Endodermal cell (in vitro differentiated cells): ENCODE data around the gene FYCO1. TPM values are rescaled to one million over a fixed set of nuclear protein-coding genes. Genes with fewer than 3 reads are reported as not detected.

Source experiments
- DNase-seq: peaks from one replicate; pipeline ENCODE4 v3.0.0-alpha.2; 2017
- H3K27ac ChIP-seq: 2 replicates; pipeline ENCODE4 v1.5.1; 2013; ENCODE audit warnings: mild to moderate bottlenecking, low read depth, low read length, moderate library complexity
- H3K27me3 ChIP-seq: 2 replicates; pipeline ENCODE4 v1.6.1; 2013; ENCODE audit warnings: mild to moderate bottlenecking, low read length, moderate library complexity; ENCODE audit not compliant: insufficient read depth, control insufficient read depth, poor library complexity, severe bottlenecking
- H3K36me3 ChIP-seq: 2 replicates; pipeline ENCODE4 v1.7.0; 2013; ENCODE audit warnings: mild to moderate bottlenecking, low read length, moderate library complexity; ENCODE audit not compliant: control insufficient read depth, insufficient read depth
- H3K4me1 ChIP-seq: one replicate; pipeline ENCODE4 v1.7.0; 2013; ENCODE audit warnings: low read length; ENCODE audit not compliant: control insufficient read depth, insufficient read depth
- H3K4me3 ChIP-seq: 2 replicates; pipeline ENCODE4 v1.5.1; 2013; ENCODE audit warnings: mild to moderate bottlenecking, low read length, moderate library complexity
- H3K9ac ChIP-seq: 2 replicates; pipeline ENCODE4 v1.6.1; 2013; ENCODE audit warnings: mild to moderate bottlenecking, low read length, moderate library complexity; ENCODE audit not compliant: poor library complexity, severe bottlenecking; ENCODE audit errors: extremely low read depth
- H3K9me3 ChIP-seq: 2 replicates; pipeline ENCODE4 v1.6.1; 2013; ENCODE audit warnings: mild to moderate bottlenecking, low read length, moderate library complexity; ENCODE audit not compliant: control insufficient read depth
- H3K27ac Mint-ChIP-seq: 2 replicates; pipeline ENCODE4 v1.8.0; 2020; ENCODE audit warnings: mixed read lengths
- H3K27me3 Mint-ChIP-seq: 2 replicates; pipeline ENCODE4 v1.8.0; 2021; ENCODE audit warnings: mild to moderate bottlenecking, mixed read lengths; ENCODE audit not compliant: insufficient read depth
- H3K36me3 Mint-ChIP-seq: 2 replicates; pipeline ENCODE4 v1.8.0; 2020; ENCODE audit warnings: low read depth, mixed read lengths
- H3K4me1 Mint-ChIP-seq: 2 replicates; pipeline ENCODE4 v1.8.0; 2020; ENCODE audit warnings: mixed read lengths
- H3K4me3 Mint-ChIP-seq: 2 replicates; pipeline ENCODE4 v1.8.0; 2020; ENCODE audit warnings: mild to moderate bottlenecking, moderate library complexity, mixed read lengths
- H3K9me3 Mint-ChIP-seq: 2 replicates; pipeline ENCODE4 v1.8.0; 2020; ENCODE audit warnings: mild to moderate bottlenecking, mixed read lengths
- WGBS, 2 experiments: methylation state at CpG; one replicate each; pipeline versions ENCODE4 v1.1.5 to v1.1.7; 2013; ENCODE audit warnings: missing lambda C conversion rate in 2 of 2, mixed read lengths in 1 of 2; ENCODE audit not compliant: insufficient coverage in 1 of 2, insufficient read length in 1 of 2; 5-methylcytosine and 5-hydroxymethylcytosine counted together
- total RNA-seq, 2 donors: library from RNA; stranded (reverse); fragmentation: NEBNext Ultra II Directional in 1 of 2; extraction: Animal tissue kit (Norgen Biotek cat#: 25700) in 1 of 2; gene quantifications; 2 replicates in 1 of 2; 3 replicates in 1 of 2; pipeline ENCODE4 v1.2.1, GENCODE V29; 2021
- TF ChIP-seq, protein P1 (sequence below): fragments of 200-600 bp; sonication (generic); conservative IDR thresholded peaks from 2 replicates; pipeline ENCODE4 v1.5.0; 2021; ENCODE audit warnings: antibody characterized with exemption, mild to moderate bottlenecking

Gene FYCO1
- total RNA-seq, 2 donors from 2014 or later = 11.3 to 11.8 TPM

DNA sequence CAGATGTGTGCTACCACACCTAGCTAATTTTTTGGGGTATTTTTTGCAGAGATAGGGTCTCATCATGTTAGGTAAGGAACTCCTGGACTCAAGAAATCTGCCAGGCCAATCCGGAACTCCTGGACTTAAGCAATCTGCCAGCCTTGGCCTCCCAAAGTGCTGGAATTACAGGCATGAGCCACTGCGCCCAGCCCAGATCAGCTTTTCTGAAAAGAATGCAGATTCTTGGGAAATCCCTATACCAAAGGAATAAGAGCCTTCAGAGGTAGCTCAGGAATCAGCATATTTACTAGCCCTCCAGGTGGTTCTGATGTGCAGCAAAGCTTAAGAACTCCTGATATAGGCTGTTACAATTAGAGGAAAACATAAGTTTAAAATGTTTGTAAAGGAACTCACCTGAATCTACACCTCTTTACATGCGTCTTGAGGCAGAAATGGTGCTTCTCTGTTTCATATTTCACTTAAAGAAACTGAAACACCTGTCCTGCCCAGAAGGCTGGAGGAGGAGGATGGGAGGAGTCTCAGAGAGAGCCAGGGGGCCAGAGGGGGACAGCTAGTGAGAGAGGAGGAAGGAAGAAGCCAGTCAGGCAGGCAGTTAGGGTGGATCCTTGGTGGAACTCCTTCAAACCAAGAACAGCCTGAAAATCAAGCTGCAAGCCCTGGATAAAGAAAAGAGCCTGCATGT is 31.5 kb upstream of the FYCO1 start, which contains the start of gene XCR1:
XCR1 (minus strand) TSS at position 463 of the 685 bp plus-strand sequence. CDS start 5,536 bp downstream, outside the sequence.
- no peak for DNase-seq
- Mint-ChIP-seq H3K4me3 (no peak within 1 kb of the TSS), H3K9me3 (peaks cover 10% of the 10 kb centered on the region), H3K4me1 (no peaks in the 10 kb centered on the region), H3K27me3 (no peaks in the 10 kb centered on the region), H3K36me3 (no peaks in the 10 kb centered on the region), H3K27ac (no peak within 1 kb of the TSS)
- Histone ChIP-seq H3K27me3 (no peaks in the 10 kb centered on the region), H3K9ac (no peak within 1 kb of the TSS), H3K36me3 (no peaks in the 10 kb centered on the region), H3K4me3 (no peak within 1 kb of the TSS), H3K4me1 (no peaks in the 10 kb centered on the region), H3K9me3 (no peaks in the 10 kb centered on the region), H3K27ac (no peak within 1 kb of the TSS)
- 90 to 94% methylated on average over 2 to 3 of the region's 3 CpGs for WGBS, 2 experiments
- TF ChIP-seq, protein P1, sequence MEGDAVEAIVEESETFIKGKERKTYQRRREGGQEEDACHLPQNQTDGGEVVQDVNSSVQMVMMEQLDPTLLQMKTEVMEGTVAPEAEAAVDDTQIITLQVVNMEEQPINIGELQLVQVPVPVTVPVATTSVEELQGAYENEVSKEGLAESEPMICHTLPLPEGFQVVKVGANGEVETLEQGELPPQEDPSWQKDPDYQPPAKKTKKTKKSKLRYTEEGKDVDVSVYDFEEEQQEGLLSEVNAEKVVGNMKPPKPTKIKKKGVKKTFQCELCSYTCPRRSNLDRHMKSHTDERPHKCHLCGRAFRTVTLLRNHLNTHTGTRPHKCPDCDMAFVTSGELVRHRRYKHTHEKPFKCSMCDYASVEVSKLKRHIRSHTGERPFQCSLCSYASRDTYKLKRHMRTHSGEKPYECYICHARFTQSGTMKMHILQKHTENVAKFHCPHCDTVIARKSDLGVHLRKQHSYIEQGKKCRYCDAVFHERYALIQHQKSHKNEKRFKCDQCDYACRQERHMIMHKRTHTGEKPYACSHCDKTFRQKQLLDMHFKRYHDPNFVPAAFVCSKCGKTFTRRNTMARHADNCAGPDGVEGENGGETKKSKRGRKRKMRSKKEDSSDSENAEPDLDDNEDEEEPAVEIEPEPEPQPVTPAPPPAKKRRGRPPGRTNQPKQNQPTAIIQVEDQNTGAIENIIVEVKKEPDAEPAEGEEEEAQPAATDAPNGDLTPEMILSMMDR = no peak

DNA sequence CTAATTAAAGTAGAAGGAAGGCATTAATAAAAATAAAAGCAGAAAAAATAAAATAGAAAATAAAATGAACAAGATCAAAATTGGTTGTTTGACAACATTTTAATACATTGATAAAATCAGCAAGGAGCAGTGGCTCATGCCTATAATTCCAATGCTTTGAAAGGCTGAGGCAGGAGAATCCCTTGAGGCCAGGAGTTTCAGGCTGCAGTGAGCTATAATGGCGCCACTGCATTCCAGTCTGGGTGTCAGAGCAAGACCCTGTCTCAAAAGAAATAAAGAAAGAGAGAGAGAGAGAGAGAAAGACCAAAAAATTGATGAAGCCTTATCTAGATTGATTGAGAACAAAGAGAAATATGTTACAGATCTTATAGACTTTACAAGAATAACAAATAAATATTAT is 29.5 kb upstream of the FYCO1 start:
- no peak overlapping the region for H3K4me3 Mint-ChIP-seq
- WGBS, 2 experiments = 85% methylated on average over 1 of the region's 1 CpG; no CpG with 5 or more reads in 1 of the 2 experiments
- H3K4me3 ChIP-seq = no peak overlapping the region

GRCh38 chr3:46024131-46024530 is 28.5 kb upstream of the FYCO1 start:
- Mint-ChIP-seq H3K27ac (no peak overlapping the region), H3K36me3 (no peaks in the 10 kb centered on the region), H3K4me1 (no peaks in the 10 kb centered on the region), H3K4me3 (no peak overlapping the region), H3K27me3 (peaks cover 5% of the 10 kb centered on the region), H3K9me3 (peaks cover 10% of the 10 kb centered on the region)
- Histone ChIP-seq H3K27ac (no peak overlapping the region), H3K4me1 (no peaks in the 10 kb centered on the region), H3K4me3 (no peak overlapping the region), H3K36me3 (no peaks in the 10 kb centered on the region), H3K9me3 (no peaks in the 10 kb centered on the region), H3K9ac (no peak overlapping the region), H3K27me3 (no peaks in the 10 kb centered on the region)
- 84 to 97% methylated on average over 3 of the region's 3 CpGs for WGBS, 2 experiments
- no peak for DNase-seq
- TF ChIP-seq, protein P1 = no peak

More for the DNA sequence above, 29.5 kb upstream of the FYCO1 start:
- Histone ChIP-seq H3K27me3 (no peaks in the 10 kb centered on the region), H3K36me3 (no peaks in the 10 kb centered on the region), H3K9ac (no peak overlapping the region), H3K4me1 (no peaks in the 10 kb centered on the region), H3K9me3 (no peaks in the 10 kb centered on the region), H3K27ac (no peak overlapping the region)
- H3K4me1 Mint-ChIP-seq = no peaks in the 10 kb centered on the region
- H3K36me3 Mint-ChIP-seq = no peaks in the 10 kb centered on the region
- no peak for DNase-seq
- H3K27ac Mint-ChIP-seq = no peak overlapping the region
- peaks cover 10% of the 10 kb centered on the region for H3K9me3 Mint-ChIP-seq
- TF ChIP-seq, protein P1 = no peak
- no peaks in the 10 kb centered on the region for H3K27me3 Mint-ChIP-seq
